ENCODE results near the gene IRGQ. TPM values are rescaled to one million over a fixed set of nuclear protein-coding genes. Genes with fewer than 3 reads are reported as not detected.
A peak's percentile ranks its signal among the peaks of the same experiment; 100 is the strongest.

Gene IRGQ
- total RNA-seq, 1 experiment from 2014 or later = 37.7 TPM

GRCh38 chr19:43611788-43612187 lies 15.9 kb upstream of the IRGQ start, which contains the start of gene SRRM5:
SRRM5 (plus strand) TSS chr19:43612088; CDS start chr19:43612122, 34 bp downstream.
- BruUV-seq (replicated peaks) = no TSS peak
- Histone ChIP-seq H3K27ac (ENCODE audit: low read depth, low read length, poor library complexity, severe bottlenecking) (peak within 1 kb of the TSS; percentile 66), H3K27me3 (replicated peaks; ENCODE audit: insufficient read depth, low read depth, low read length, poor library complexity) (no peaks in the 10 kb centered on the region), H3K4me3 (ENCODE audit: low read depth, low read length, poor library complexity, severe bottlenecking) (no peak within 1 kb of the TSS), H3K4me1 (ENCODE audit: insufficient read depth, low read length, poor library complexity, severe bottlenecking) (peaks cover 27% of the 10 kb centered on the region), H3K36me3 (ENCODE audit: insufficient read depth, low read length, poor library complexity, severe bottlenecking) (peaks cover 22% of the 10 kb centered on the region), H3K9me3 (ENCODE audit: low read depth, low read length, poor library complexity, severe bottlenecking) (no peaks in the 10 kb centered on the region)
- DNase-seq (ENCODE audit: low spot score) = no peak
- CTCF ChIA-PET = no interaction called here
- TF ChIP-seq EZH2 (IDR thresholded peaks at IDR 0.05; ENCODE audit: borderline replicate concordance, low read depth, low read length, poor library complexity, severe bottlenecking) = no peak
- TF ChIP-seq CTCF (conservative IDR thresholded peaks at IDR 0.05; ENCODE audit: low read depth, low read length) = no peak
- POLR2A ChIA-PET (ENCODE audit: low non-redundant PET) = no interaction called here
- intact Hi-C loops (cut with micrococcal nuclease; ENCODE audit: unreplicated experiment) = no loop called here

GRCh38 chr19:43610493-43610892 lies 14.6 kb upstream of the IRGQ start:
- Histone ChIP-seq H3K27me3 (replicated peaks; ENCODE audit: insufficient read depth, low read depth, low read length, poor library complexity) (no peaks in the 10 kb centered on the region), H3K36me3 (ENCODE audit: insufficient read depth, low read length, poor library complexity, severe bottlenecking) (peaks cover 22% of the 10 kb centered on the region), H3K9me3 (ENCODE audit: low read depth, low read length, poor library complexity, severe bottlenecking) (no peaks in the 10 kb centered on the region), H3K4me3 (ENCODE audit: low read depth, low read length, poor library complexity, severe bottlenecking) (no peak overlapping the region), H3K4me1 (ENCODE audit: insufficient read depth, low read length, poor library complexity, severe bottlenecking) (peaks cover 40% of the 10 kb centered on the region), H3K27ac (ENCODE audit: low read depth, low read length, poor library complexity, severe bottlenecking) (peak overlapping the region; percentile 66)
- peak; percentile 86 for DNase-seq (ENCODE audit: low spot score)
- POLR2A ChIA-PET (ENCODE audit: low non-redundant PET) = no interaction called here
- CTCF ChIA-PET = no interaction called here
- BruUV-seq (replicated peaks) = no TSS peak
- intact Hi-C loops (cut with micrococcal nuclease; ENCODE audit: unreplicated experiment) = no loop called here
- TF ChIP-seq CTCF (conservative IDR thresholded peaks at IDR 0.05; ENCODE audit: low read depth, low read length) (no peak), EZH2 (IDR thresholded peaks at IDR 0.05; ENCODE audit: borderline replicate concordance, low read depth, low read length, poor library complexity, severe bottlenecking) (no peak)

- peaks cover 41% of the 10 kb centered on the region for H3K4me1 ChIP-seq (ENCODE audit: insufficient read depth, low read length, poor library complexity, severe bottlenecking)
- H3K36me3 ChIP-seq (ENCODE audit: insufficient read depth, low read length, poor library complexity, severe bottlenecking) = peaks cover 22% of the 10 kb centered on the region
- no peak overlapping the region for H3K4me3 ChIP-seq (ENCODE audit: low read depth, low read length, poor library complexity, severe bottlenecking)
- peak overlapping the region; percentile 66 for H3K27ac ChIP-seq (ENCODE audit: low read depth, low read length, poor library complexity, severe bottlenecking)
- no peak for DNase-seq (ENCODE audit: low spot score)
- ChIA-PET CTCF (no interaction called here), POLR2A (ENCODE audit: low non-redundant PET) (no interaction called here)
- intact Hi-C loops (cut with micrococcal nuclease; ENCODE audit: unreplicated experiment) = no loop called here
- BruUV-seq (replicated peaks) = no TSS peak
- H3K27me3 ChIP-seq (replicated peaks; ENCODE audit: insufficient read depth, low read depth, low read length, poor library complexity) = no peaks in the 10 kb centered on the region
- H3K9me3 ChIP-seq (ENCODE audit: low read depth, low read length, poor library complexity, severe bottlenecking) = no peaks in the 10 kb centered on the region
- TF ChIP-seq EZH2 (IDR thresholded peaks at IDR 0.05; ENCODE audit: borderline replicate concordance, low read depth, low read length, poor library complexity, severe bottlenecking) (no peak), CTCF (conservative IDR thresholded peaks at IDR 0.05; ENCODE audit: low read depth, low read length) (no peak)
Observed at GRCh38 chr19:43609872-43610271, 13.9 kb upstream of the IRGQ start.
